Erythroblast (primary cell): ENCODE results near the gene TAPT1.
"Not testable (repeated sequence)": the region's sequence is repeated elsewhere in the genome, so short reads cannot be mapped to it uniquely, and the experiment has no call there.

Experiments
- DNase-seq, 2 experiments: peaks; one replicate each; lab custom pipeline; 2025; lab: John Stamatoyannopoulos, UW
- GATA1 ChIP-seq: IDR thresholded peaks from 2 replicates; pipeline ENCODE4 v1.6.1; 2011; ENCODE audit warnings: low read depth, mild to moderate bottlenecking, control low read depth, low read length, moderate library complexity
- POLR2A ChIP-seq: IDR thresholded peaks from 2 replicates; pipeline ENCODE4 v1.6.1; 2011; ENCODE audit warnings: mild to moderate bottlenecking, low read length

The TAPT1 gene

GRCh38 chr4:16160457-16160856 lies 65.8 kb downstream of the TAPT1 start:
- DNase-seq: peak; percentile 7 to 34
- no peak for TF ChIP-seq POLR2A
- no peak for TF ChIP-seq GATA1

DNA sequence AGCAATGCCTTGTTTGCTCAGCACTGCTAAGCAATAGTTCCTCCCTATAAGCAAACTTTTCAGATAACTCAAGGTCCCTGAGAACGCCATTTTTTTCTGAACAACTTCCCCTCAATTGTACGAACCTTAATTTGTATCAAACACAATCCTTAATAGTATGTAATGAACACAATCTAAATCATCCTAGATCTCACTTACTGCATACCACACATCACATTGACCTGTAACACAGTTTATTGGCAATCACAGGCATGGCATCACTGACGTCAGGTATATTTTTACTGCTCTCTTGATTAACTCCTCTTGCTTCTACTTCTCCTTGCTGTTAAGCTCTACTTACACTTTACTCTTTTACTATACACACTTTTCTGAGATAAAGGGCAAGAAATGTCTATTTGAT lies 67.0 kb downstream of the TAPT1 start:
- no peak for TF ChIP-seq GATA1
- no peak for TF ChIP-seq POLR2A
- no peak for DNase-seq

GRCh38 chr4:16158504-16158852 lies 67.8 kb downstream of the TAPT1 start:
- DNase-seq: no peak
- no peak for TF ChIP-seq POLR2A
- no peak for TF ChIP-seq GATA1

GRCh38 chr4:16157609-16158503 lies 68.4 kb downstream of the TAPT1 start:
- no peak for DNase-seq
- TF ChIP-seq GATA1 (no peak), POLR2A (no peak)

DNA sequence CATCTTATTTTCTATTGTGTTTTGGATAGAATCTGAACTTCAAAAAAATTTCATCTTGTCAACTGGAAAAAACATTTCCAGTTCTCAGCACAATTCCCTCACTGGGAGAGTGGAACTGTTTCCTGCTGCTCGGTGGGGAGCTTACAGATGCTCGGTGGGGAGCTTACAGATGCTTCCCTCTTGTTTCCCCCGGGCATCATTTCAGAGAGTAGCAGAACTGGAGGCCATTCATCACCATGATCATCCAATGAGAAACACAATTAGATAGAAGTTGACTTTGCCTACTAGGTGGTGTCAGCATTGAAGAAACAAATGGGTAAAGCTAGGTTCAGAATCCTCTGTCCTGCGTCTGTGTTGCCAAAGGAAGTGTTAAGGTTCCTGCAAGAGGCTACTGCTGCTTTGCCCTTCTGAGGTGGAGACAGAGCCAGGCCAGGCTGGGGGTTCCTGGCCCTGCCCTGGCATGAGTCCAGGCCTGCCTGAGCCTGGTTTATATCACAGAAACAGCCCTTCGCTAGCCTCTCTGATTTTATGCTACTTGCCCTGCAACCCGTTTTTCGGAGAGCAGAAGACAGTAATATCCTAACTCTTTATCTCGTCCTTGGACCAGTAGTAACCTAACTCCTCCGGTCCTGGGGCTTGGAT lies 70.6 kb downstream of the TAPT1 start:
- TF ChIP-seq GATA1 (no peak), POLR2A (no peak)
- DNase-seq: no peak

- DNase-seq: no peak
- TF ChIP-seq POLR2A (no peak), GATA1 (no peak)
These were observed 71.8 kb downstream of the TAPT1 start for GRCh38 chr4:16154451-16154850.

GRCh38 chr4:16150716-16151115 lies 75.6 kb downstream of the TAPT1 start:
- DNase-seq: no peak
- TF ChIP-seq POLR2A: no peak
- no peak for TF ChIP-seq GATA1

- DNase-seq: not testable (repeated sequence)
These were observed 81.4 kb downstream of the TAPT1 start for GRCh38 chr4:16144913-16145312.

- DNase-seq: no peak
- TF ChIP-seq GATA1: no peak
- TF ChIP-seq POLR2A: no peak
These were observed 83.5 kb downstream of the TAPT1 start for GRCh38 chr4:16142598-16143310.

DNA sequence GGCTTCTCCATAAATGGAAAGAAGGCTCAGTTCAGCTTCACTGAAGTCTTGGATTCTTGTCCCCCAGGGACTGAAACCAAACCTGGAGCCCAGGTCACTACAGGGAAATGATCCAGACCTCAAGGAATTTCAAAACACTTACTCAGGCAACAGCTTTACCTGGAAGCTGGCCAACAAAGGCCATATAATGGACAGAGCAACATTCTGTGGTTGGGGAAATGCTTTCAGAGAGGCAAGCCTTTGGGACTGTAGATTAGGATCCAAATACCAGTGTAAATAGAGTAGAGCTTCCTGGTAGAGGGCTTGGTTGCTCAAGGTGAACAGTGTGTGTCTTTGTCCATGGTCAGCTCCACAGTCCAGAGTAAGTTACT lies 85.4 kb downstream of the TAPT1 start:
- no peak for TF ChIP-seq POLR2A
- TF ChIP-seq GATA1: no peak
- no peak for DNase-seq

GRCh38 chr4:16140231-16140878 lies 85.9 kb downstream of the TAPT1 start:
- TF ChIP-seq POLR2A (no peak), GATA1 (no peak)
- no peak for DNase-seq

DNA sequence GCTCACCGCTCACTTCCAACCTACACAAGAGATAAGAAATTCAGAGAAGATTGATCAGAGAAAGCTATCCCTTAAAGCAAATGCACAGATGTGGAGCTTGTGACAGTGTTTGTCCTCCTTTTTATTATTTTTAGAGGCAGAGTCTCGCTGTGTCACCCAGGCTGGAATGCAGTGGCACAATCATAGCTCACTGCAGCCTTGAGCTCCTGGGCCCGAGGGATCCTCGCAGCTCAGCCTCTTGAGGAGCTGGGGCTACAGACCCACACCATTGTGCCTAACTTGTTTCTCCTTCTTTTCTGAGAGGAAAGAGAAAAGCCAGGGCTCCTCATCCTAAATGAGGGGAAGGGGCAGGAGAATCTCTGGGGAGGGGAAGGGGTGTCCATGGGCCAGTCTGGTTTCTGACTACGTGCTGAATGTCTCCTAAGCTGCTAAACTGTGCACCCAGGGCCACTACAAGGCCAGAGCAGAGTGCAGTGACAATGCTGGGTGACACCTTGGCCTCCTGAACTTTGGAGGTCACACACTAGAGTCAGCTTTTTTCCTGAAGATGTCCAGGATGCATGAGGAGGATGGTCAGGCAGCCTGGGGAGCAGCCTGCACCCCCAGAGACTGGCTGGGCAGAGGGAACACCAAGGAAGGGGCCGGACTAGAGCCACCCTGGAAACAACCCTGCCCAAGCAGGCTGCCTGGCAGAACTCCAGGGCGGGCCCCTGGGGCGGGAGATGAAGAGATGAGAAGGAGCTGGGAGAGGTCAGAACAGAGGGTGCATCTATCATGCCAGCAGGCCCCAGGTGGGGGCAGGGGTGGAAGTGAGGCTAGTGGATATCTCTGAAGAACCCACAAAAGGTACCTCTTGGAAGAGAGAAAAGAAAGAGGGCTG lies 87.0 kb downstream of the TAPT1 start:
- no peak for TF ChIP-seq POLR2A
- peak in 1 of 2 experiments; percentile 20 for DNase-seq

GRCh38 chr4:16136827-16137226 lies 89.4 kb downstream of the TAPT1 start:
- TF ChIP-seq POLR2A: no peak
- TF ChIP-seq GATA1: no peak
- no peak for DNase-seq
